Activated CD8-positive, alpha-beta T cell treated with anti-CD3 and anti-CD28 coated beads for 36 hours (primary cell): ENCODE results near the gene ZBTB45. TPM values are rescaled to one million over a fixed set of nuclear protein-coding genes. Genes with fewer than 3 reads are reported as not detected.
A peak's percentile ranks its signal among the peaks of the same experiment; 100 is the strongest.

ENCODE experiments used
- ATAC-seq: fragments of 200-7000 bp; cut with Tn5 transposase; one replicate; pipeline ENCODE4 v1.10.0; 2021; ENCODE audit warnings: mild to moderate bottlenecking, moderate library complexity
- CTCF ChIA-PET: fragments of 350-600 bp; sonication (Branson Sonifier 250); formaldehyde crosslinking; loops from one replicate; lab custom pipeline; 2021; ENCODE audit warnings: antibody characterized with exemption; lab: Charles Lee
- POLR2A ChIA-PET: fragments of 350-600 bp; sonication (Branson Sonifier 250); formaldehyde crosslinking; loops from one replicate; lab custom pipeline; 2021; ENCODE audit warnings: antibody characterized with exemption; lab: Charles Lee
- DNase-seq: peaks from one replicate; pipeline ENCODE4 v3.0.0-alpha.2; 2020
- H3K27ac Mint-ChIP-seq: one replicate; pipeline ENCODE4 v1.8.0; 2021; ENCODE audit warnings: mild to moderate bottlenecking, mixed read lengths
- H3K27me3 Mint-ChIP-seq: one replicate; pipeline ENCODE4 v1.8.0; 2021; ENCODE audit warnings: mixed read lengths
- H3K36me3 Mint-ChIP-seq: one replicate; pipeline ENCODE4 v1.8.0; 2021; ENCODE audit warnings: low read depth, mixed read lengths
- H3K4me1 Mint-ChIP-seq: one replicate; pipeline ENCODE4 v1.8.0; 2021; ENCODE audit warnings: low read depth, mixed read lengths
- H3K4me3 Mint-ChIP-seq: one replicate; pipeline ENCODE4 v1.8.0; 2021; ENCODE audit warnings: mild to moderate bottlenecking, moderate library complexity, mixed read lengths
- H3K9me3 Mint-ChIP-seq: one replicate; pipeline ENCODE4 v1.8.0; 2021; ENCODE audit warnings: mixed read lengths
- intact Hi-C: fragments of 100-400 bp; cut with micrococcal nuclease; formaldehyde crosslinking; loops from one replicate; pipeline ENCODE4 v1.10.0; 2022
- total RNA-seq, 2 experiments: library from RNA; stranded (reverse); gene quantifications; one replicate each; pipeline ENCODE4 v1.2.3, GENCODE V29; 2021
- TF ChIP-seq, protein P1 (sequence below): fragments of 200-600 bp; IDR thresholded peaks from one replicate; pipeline ENCODE4 v1.8.0; 2022; ENCODE audit warnings: antibody characterized with exemption, mild to moderate bottlenecking

Gene ZBTB45
- total RNA-seq, 2 experiments from 2014 or later: 7.4 to 7.9 TPM

DNA sequence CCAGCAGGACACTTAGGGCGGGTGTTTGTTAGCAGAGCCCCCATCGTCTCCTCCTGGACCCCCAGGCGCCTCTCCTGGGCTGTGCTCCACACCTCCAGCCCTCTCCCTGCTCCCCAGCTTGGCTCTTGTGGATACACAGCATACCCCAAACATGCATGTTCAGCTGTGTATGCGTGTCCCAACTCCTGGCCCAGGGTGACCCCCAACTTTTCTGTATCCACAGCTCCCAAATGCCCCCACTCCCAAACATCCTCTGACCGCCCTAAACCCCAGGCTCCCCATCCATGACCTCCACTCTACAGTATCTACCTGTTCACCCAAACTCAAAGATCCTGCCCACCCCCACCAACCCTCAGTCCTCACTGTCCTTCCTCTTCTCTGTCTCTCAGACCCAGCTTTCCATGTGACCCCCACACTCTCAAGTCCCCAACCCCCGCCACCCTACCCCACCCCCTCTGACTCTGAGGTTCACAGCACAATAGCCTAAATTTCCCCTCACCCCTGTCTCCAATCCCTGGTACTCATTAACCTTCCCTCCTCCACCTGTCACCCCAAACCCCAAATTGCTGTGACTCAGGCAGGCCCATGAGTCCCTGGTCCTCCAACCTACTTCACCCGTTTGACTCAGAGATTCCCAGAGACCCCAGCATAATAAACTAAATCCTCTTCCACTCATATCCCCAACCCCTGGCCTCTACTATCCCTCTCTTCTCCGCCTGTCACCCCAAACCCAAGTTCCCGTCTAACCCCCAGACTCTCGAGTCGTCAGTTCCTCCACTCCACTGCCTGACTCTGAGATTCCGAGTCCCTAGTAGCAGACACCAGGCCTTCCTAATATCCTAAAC is 37.8 kb upstream of the ZBTB45 start:
- Mint-ChIP-seq H3K9me3 (no peaks in the 10 kb centered on the region), H3K4me3 (peak overlapping the region; percentile 98), H3K4me1 (peaks cover 53% of the 10 kb centered on the region), H3K36me3 (peaks cover 61% of the 10 kb centered on the region), H3K27me3 (no peaks in the 10 kb centered on the region), H3K27ac (peak overlapping the region; percentile 100)
- DNase-seq (no peak), ATAC-seq (no peak)
- intact Hi-C loops: no loop called here
- ChIA-PET CTCF (interaction anchor here (1.4 to 1.6 kb wide), 2 partner anchors 37 to 43 kb away, joined by 5 to 6 read pairs; partner anchors contain the start of gene ZBTB45), POLR2A (interaction anchor here (0.7 to 4.2 kb wide), 7 partner anchors 8 to 37 kb away, joined by 3 to 39 read pairs (median 4); partner anchors contain the start of genes TRIM28 and ZBTB45)
- TF ChIP-seq, protein P1, sequence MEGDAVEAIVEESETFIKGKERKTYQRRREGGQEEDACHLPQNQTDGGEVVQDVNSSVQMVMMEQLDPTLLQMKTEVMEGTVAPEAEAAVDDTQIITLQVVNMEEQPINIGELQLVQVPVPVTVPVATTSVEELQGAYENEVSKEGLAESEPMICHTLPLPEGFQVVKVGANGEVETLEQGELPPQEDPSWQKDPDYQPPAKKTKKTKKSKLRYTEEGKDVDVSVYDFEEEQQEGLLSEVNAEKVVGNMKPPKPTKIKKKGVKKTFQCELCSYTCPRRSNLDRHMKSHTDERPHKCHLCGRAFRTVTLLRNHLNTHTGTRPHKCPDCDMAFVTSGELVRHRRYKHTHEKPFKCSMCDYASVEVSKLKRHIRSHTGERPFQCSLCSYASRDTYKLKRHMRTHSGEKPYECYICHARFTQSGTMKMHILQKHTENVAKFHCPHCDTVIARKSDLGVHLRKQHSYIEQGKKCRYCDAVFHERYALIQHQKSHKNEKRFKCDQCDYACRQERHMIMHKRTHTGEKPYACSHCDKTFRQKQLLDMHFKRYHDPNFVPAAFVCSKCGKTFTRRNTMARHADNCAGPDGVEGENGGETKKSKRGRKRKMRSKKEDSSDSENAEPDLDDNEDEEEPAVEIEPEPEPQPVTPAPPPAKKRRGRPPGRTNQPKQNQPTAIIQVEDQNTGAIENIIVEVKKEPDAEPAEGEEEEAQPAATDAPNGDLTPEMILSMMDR: no peak

GRCh38 chr19:58556622-58557220 is 37.1 kb upstream of the ZBTB45 start:
- ATAC-seq (no peak), DNase-seq (no peak)
- TF ChIP-seq, protein P1: no peak
- ChIA-PET POLR2A (interaction anchor here (0.7 to 4.2 kb wide), 5 partner anchors 8 to 37 kb away, joined by 3 to 39 read pairs (median 4); partner anchors contain the start of genes TRIM28 and ZBTB45), CTCF (interaction anchor here (1.4 kb wide), 1 partner anchor 36 kb away, joined by 6 read pairs; the partner anchor contains the start of gene ZBTB45)
- Mint-ChIP-seq H3K36me3 (peaks cover 61% of the 10 kb centered on the region), H3K4me3 (peak overlapping the region; percentile 98), H3K27me3 (no peaks in the 10 kb centered on the region), H3K9me3 (no peaks in the 10 kb centered on the region), H3K27ac (peak overlapping the region; percentile 100), H3K4me1 (peaks cover 48% of the 10 kb centered on the region)
- intact Hi-C loops: no loop called here

- TF ChIP-seq, protein P1: no peak
- ATAC-seq (no peak), DNase-seq (no peak)
- Mint-ChIP-seq H3K4me1 (peaks cover 42% of the 10 kb centered on the region), H3K27me3 (no peaks in the 10 kb centered on the region), H3K9me3 (no peaks in the 10 kb centered on the region), H3K4me3 (peak overlapping the region; percentile 98), H3K36me3 (peaks cover 64% of the 10 kb centered on the region), H3K27ac (peak overlapping the region; percentile 100)
- CTCF ChIA-PET: interaction anchor here (1.2 to 3.1 kb wide), 5 partner anchors 25 to 42 kb away, joined by 4 to 19 read pairs (median 6); partner anchors contain the start of gene ZBTB45
- POLR2A ChIA-PET: interaction anchor here (0.7 to 13.1 kb wide), 12 partner anchors 7 to 206 kb away, joined by 3 to 164 read pairs (median 7); partner anchors contain the start of genes MZF1, TRIM28, ZBTB45 and ZNF446
- intact Hi-C loops: no loop called here
Measured at GRCh38 chr19:58555920-58556621, 36.5 kb upstream of the ZBTB45 start.

GRCh38 chr19:58555369-58555885 is 35.8 kb upstream of the ZBTB45 start:
- Mint-ChIP-seq H3K27ac (peak overlapping the region; percentile 100), H3K4me3 (peak overlapping the region; percentile 98), H3K9me3 (no peaks in the 10 kb centered on the region), H3K27me3 (no peaks in the 10 kb centered on the region), H3K36me3 (peaks cover 71% of the 10 kb centered on the region), H3K4me1 (peaks cover 38% of the 10 kb centered on the region)
- intact Hi-C loops: no loop called here
- DNase-seq (no peak), ATAC-seq (no peak)
- TF ChIP-seq, protein P1: no peak
- ChIA-PET CTCF (interaction anchor here (0.7 to 3.1 kb wide), 6 partner anchors 12 to 41 kb away, joined by 3 to 19 read pairs (median 4); partner anchors contain the start of genes TRIM28 and ZBTB45), POLR2A (interaction anchor here (0.7 to 13.1 kb wide), 10 partner anchors 8 to 206 kb away, joined by 3 to 164 read pairs (median 6); partner anchors contain the start of genes MZF1, TRIM28, ZBTB45 and ZNF446)
